ENCODE results near the gene SNRPD3.

DNA sequence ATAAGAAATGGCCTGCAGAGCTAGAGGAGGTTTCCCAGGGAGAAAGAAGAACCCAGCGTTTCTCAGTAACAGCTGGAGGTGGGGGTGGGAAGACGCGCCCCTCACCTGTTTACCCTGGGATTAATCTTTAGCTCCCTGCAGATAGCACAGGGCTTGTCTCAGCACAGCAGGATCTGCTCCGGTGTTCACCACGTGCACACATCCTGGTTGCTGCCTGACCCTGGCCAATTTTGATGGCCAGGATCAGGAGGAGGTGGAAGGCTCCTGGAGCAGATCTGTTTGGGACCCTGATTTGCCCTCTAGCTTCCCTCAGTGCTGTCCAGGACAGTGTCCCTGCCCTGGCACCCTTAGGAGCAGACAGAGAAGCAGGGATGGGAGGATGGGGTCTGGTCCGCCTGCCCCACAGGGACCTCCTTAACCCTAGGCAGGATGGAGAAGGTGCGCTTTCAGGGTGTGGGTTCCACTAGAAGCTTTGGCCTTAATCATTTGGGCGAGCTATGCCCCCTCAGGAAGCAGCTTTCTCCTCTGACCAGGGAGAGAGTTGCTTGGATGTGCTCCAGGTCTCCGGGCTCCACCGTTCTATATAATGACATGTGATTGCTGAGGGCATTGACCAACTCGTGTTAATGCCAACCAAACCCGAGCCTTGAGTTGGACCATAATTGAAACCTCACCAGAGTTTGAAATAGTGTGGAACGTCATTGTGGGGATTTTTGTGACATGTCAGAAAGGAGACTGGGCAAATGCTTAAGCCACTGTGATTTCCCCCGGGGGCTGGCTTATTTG is 41.4 kb upstream of the SNRPD3 start:
- TF ChIP-seq, protein P1, sequence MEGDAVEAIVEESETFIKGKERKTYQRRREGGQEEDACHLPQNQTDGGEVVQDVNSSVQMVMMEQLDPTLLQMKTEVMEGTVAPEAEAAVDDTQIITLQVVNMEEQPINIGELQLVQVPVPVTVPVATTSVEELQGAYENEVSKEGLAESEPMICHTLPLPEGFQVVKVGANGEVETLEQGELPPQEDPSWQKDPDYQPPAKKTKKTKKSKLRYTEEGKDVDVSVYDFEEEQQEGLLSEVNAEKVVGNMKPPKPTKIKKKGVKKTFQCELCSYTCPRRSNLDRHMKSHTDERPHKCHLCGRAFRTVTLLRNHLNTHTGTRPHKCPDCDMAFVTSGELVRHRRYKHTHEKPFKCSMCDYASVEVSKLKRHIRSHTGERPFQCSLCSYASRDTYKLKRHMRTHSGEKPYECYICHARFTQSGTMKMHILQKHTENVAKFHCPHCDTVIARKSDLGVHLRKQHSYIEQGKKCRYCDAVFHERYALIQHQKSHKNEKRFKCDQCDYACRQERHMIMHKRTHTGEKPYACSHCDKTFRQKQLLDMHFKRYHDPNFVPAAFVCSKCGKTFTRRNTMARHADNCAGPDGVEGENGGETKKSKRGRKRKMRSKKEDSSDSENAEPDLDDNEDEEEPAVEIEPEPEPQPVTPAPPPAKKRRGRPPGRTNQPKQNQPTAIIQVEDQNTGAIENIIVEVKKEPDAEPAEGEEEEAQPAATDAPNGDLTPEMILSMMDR (conservative IDR thresholded peaks at IDR 0.05; ENCODE audit: low read depth, low read length) = no peak
- no peak for TF ChIP-seq EZH2 (IDR thresholded peaks at IDR 0.05; ENCODE audit: low read length, unreplicated experiment)

All from PC-3 (cell line).